Endothelial cell of hepatic sinusoid (primary cell): Measurements from ENCODE around the gene AKR7A3.
"Not testable (repeated sequence)": the region's sequence is repeated elsewhere in the genome, so short reads cannot be mapped to it uniquely, and the experiment has no call there.

Experiments used
- in situ Hi-C: cut with HindIII; loops from 2 replicates; pipeline ENCODE4 v1.10.0; 2017; ENCODE audit warnings: low sequenced_read_pairs

The AKR7A3 gene

GRCh38 chr1:19300211-19300610 is 11.6 kb upstream of the AKR7A3 start:
- in situ Hi-C loops, result no loop called here

- in situ Hi-C loops, result no loop called here
Observed at GRCh38 chr1:19294638-19295037, 6.1 kb upstream of the AKR7A3 start.

GRCh38 chr1:19289244-19289643 is 674 bp upstream of the AKR7A3 start:
- in situ Hi-C loops, result no loop called here

GRCh38 chr1:19287436-19288185 is 959 bp downstream of the AKR7A3 start:
- in situ Hi-C loops, result no loop called here

- in situ Hi-C loops, result not testable (repeated sequence)
Observed at GRCh38 chr1:19285807-19286206, 2.8 kb downstream of the AKR7A3 start.

GRCh38 chr1:19285366-19285765 is 3.2 kb downstream of the AKR7A3 start:
- in situ Hi-C loops, result not testable (repeated sequence)

- in situ Hi-C loops, result no loop called here
Observed at GRCh38 chr1:19284881-19285280, 3.7 kb downstream of the AKR7A3 start.

GRCh38 chr1:19283891-19284290 is 4.7 kb downstream of the AKR7A3 start:
- in situ Hi-C loops, result no loop called here

- in situ Hi-C loops, result loop anchor here (10.0 kb wide), 1 partner anchor 70 kb away; no protein-coding TSS in a partner anchor
Observed at GRCh38 chr1:19274636-19275035, 13.9 kb downstream of the AKR7A3 start.

GRCh38 chr1:19273844-19274531 is 14.6 kb downstream of the AKR7A3 start:
- in situ Hi-C loops, result loop anchor here (10.0 kb wide), 1 partner anchor 71 kb away; no protein-coding TSS in a partner anchor

GRCh38 chr1:19273106-19273843 is 15.3 kb downstream of the AKR7A3 start:
- in situ Hi-C loops, result loop anchor here (10.0 kb wide), 1 partner anchor 72 kb away; no protein-coding TSS in a partner anchor

GRCh38 chr1:19272064-19272463 is 16.5 kb downstream of the AKR7A3 start:
- in situ Hi-C loops, result loop anchor here (10.0 kb wide), 1 partner anchor 73 kb away; no protein-coding TSS in a partner anchor

- in situ Hi-C loops, result loop anchor here (10.0 kb wide), 1 partner anchor 74 kb away; no protein-coding TSS in a partner anchor
Observed at GRCh38 chr1:19270343-19270730, 18.2 kb downstream of the AKR7A3 start.

- in situ Hi-C loops, result loop anchor here (10.0 kb wide), 1 partner anchor 75 kb away; no protein-coding TSS in a partner anchor
Observed at GRCh38 chr1:19269427-19270342, 18.9 kb downstream of the AKR7A3 start.

- in situ Hi-C loops, result no loop called here
Observed at GRCh38 chr1:19268445-19268844, 20.1 kb downstream of the AKR7A3 start.

GRCh38 chr1:19262744-19263143 is 25.8 kb downstream of the AKR7A3 start:
- in situ Hi-C loops, result no loop called here

- in situ Hi-C loops, result no loop called here
Observed at GRCh38 chr1:19262047-19262446, 26.5 kb downstream of the AKR7A3 start.

GRCh38 chr1:19260211-19261138 is 28.1 kb downstream of the AKR7A3 start:
- in situ Hi-C loops, result no loop called here

- in situ Hi-C loops, result loop anchor here (5.0 kb wide), 1 partner anchor 69 kb away; no protein-coding TSS in a partner anchor
Observed at GRCh38 chr1:19258353-19258752, 30.2 kb downstream of the AKR7A3 start.
